Neutrophil (primary cell): ENCODE data around the gene ATP2C2.

ENCODE experiments used
- H3K27ac ChIP-seq: fragments of 200-600 bp; sonication (generic); 2 replicates; pipeline ENCODE4 v1.5.1; 2016; ENCODE audit warnings: mild to moderate bottlenecking, moderate library complexity
- H3K27me3 ChIP-seq: fragments of 200-600 bp; sonication (generic); 2 replicates; pipeline ENCODE4 v1.6.0; 2016; ENCODE audit warnings: mild to moderate bottlenecking
- H3K36me3 ChIP-seq: fragments of 200-600 bp; sonication (generic); 2 replicates; pipeline ENCODE4 v1.5.1; 2017
- H3K4me1 ChIP-seq, 2 experiments: fragments of 200-600 bp in 1 of 2; sonication (generic) in 1 of 2; 1 replicate in 1 of 2; 2 replicates in 1 of 2; pipeline versions ENCODE4 v1.5.1 to v1.6.1; 2013 to 2016; ENCODE audit warnings: low read depth in 1 of 2, low read length in 1 of 2, mild to moderate bottlenecking in 1 of 2, moderate library complexity in 1 of 2; ENCODE audit not compliant: control insufficient read depth in 1 of 2, insufficient read depth in 1 of 2
- H3K4me3 ChIP-seq, 2 experiments: fragments of 200-600 bp in 1 of 2; sonication (generic) in 1 of 2; 1 replicate in 1 of 2; 2 replicates in 1 of 2; pipeline ENCODE4 v1.5.1; 2013 to 2016; ENCODE audit warnings: low read depth in 1 of 2, low read length in 1 of 2, mild to moderate bottlenecking in 1 of 2, moderate library complexity in 1 of 2
- H3K9me3 ChIP-seq: fragments of 200-600 bp; sonication (generic); 2 replicates; pipeline ENCODE4 v1.5.1; 2016
- TF ChIP-seq, protein P1 (sequence below): fragments of 200-600 bp; sonication (generic); IDR thresholded peaks from 2 replicates; pipeline ENCODE4 v1.5.1; 2016; ENCODE audit warnings: antibody characterized with exemption

Gene ATP2C2

DNA sequence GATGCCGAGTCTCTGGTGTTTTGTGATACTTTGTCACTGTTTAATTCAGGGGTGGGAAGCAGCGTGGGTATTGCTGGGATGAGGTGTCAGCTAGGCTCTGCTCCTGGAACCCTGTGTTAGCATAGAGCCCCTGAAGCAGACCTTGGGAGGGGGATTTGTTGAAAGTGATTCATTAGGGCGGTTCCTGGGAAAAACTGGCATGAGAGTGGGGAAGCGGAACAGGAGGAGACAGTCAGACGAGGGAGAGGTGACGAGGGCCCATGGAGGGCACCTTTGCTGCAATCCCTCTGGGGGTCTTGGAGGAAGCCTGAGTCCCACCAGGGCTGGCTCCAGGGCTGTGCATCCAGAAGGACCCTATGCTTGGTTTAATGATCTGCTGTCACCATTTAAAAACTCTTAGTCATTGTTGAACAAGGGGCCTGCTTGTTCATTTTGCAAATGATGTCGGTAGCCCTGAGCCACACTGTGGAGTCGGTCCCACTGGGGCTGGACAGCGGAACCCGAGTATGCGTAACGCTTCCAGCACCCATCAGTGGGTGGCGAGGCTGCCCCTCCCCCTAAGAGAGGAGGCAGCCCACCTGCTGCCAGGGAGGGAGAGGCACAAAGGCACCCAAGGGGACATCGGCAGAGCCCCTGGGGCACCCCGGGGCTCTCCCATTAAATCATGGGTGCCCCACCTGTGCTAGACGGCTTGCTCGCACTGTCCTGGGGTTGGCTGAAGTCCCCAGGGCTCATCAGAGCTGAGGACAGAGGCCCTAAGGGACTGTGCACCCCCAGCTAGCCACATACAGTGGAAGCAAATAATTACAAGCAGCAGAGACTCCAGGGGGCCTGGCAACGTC, 38.3 kb upstream of the ATP2C2 start:
- Histone ChIP-seq H3K27me3 (no peaks in the 10 kb centered on the region), H3K4me3 (no peak overlapping the region), H3K36me3 (no peaks in the 10 kb centered on the region), H3K9me3 (no peaks in the 10 kb centered on the region), H3K27ac (no peak overlapping the region), H3K4me1 (peaks cover 0 to 3% of the 10 kb centered on the region in 2 experiments)
- TF ChIP-seq, protein P1, sequence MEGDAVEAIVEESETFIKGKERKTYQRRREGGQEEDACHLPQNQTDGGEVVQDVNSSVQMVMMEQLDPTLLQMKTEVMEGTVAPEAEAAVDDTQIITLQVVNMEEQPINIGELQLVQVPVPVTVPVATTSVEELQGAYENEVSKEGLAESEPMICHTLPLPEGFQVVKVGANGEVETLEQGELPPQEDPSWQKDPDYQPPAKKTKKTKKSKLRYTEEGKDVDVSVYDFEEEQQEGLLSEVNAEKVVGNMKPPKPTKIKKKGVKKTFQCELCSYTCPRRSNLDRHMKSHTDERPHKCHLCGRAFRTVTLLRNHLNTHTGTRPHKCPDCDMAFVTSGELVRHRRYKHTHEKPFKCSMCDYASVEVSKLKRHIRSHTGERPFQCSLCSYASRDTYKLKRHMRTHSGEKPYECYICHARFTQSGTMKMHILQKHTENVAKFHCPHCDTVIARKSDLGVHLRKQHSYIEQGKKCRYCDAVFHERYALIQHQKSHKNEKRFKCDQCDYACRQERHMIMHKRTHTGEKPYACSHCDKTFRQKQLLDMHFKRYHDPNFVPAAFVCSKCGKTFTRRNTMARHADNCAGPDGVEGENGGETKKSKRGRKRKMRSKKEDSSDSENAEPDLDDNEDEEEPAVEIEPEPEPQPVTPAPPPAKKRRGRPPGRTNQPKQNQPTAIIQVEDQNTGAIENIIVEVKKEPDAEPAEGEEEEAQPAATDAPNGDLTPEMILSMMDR, result no peak

DNA sequence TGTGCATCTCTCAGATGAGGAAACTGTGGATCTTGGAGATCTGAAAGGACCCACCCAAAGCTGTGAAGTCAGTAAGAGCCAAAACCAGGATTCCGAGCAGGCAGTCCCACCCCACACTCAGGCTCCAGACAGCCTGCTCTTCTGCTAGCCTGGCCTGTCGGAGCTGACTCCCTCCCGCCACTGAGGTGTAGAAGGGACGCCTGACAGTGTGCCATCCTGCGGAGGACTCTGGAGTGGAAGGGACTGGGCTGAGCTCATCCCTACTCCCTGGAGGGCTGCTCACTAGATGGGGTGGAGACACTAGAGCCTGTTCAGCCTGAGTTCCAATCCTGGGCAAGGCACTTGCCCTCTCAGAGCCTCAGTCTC, 37.7 kb upstream of the ATP2C2 start:
- Histone ChIP-seq H3K4me1 (peaks cover 0 to 3% of the 10 kb centered on the region in 2 experiments), H3K4me3 (no peak overlapping the region), H3K9me3 (no peaks in the 10 kb centered on the region), H3K36me3 (no peaks in the 10 kb centered on the region), H3K27ac (no peak overlapping the region), H3K27me3 (no peaks in the 10 kb centered on the region)
- TF ChIP-seq, protein P1, result no peak

DNA sequence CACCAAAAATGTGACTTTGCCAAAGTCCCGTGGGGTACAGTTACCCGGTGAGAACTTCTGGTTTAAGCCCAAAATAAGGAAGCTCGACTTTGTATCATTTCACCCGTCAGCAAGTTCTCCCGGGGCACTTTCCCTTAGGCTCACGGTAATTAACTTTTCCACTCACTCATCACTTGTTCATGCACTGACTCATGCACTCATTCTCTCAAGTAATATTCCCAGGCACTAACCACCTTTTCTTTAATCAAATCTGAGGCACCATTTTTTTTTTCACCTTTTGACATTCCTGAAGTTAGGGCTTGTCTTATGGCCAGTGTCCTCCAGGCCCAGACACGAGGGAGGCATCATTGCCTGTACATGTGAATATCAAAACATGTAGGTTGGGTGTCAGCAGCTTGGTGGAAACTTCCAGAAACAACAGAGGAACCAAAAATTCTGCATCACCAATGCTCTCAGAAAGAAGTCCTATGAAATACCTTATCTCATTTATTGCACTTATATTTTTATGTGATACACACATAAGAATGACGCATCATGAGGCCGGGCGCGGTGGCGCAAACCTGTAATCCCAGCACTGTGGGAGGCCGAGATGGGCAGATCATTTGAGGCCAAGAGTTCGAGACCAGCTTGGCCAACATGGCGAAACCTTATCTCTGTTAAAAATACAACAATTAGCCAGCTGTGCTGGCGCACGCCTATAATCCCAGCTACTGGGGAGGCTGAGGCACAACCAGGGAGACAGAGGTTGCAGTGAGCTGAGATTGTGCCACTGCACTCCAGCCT, 36.1 kb upstream of the ATP2C2 start:
- TF ChIP-seq, protein P1, result no peak
- H3K27ac ChIP-seq, result no peak overlapping the region
- no peaks in the 10 kb centered on the region for H3K9me3 ChIP-seq
- no peaks in the 10 kb centered on the region for H3K27me3 ChIP-seq
- no peak overlapping the region for H3K4me3 ChIP-seq
- peaks cover 0 to 3% of the 10 kb centered on the region in 2 experiments for H3K4me1 ChIP-seq
- no peaks in the 10 kb centered on the region for H3K36me3 ChIP-seq

GRCh38 chr16:84332975-84333684, 35.2 kb upstream of the ATP2C2 start:
- no peak overlapping the region for H3K27ac ChIP-seq
- H3K4me1 ChIP-seq, result peaks cover 0 to 3% of the 10 kb centered on the region in 2 experiments
- no peaks in the 10 kb centered on the region for H3K36me3 ChIP-seq
- H3K4me3 ChIP-seq, result no peak overlapping the region
- H3K9me3 ChIP-seq, result no peaks in the 10 kb centered on the region
- no peaks in the 10 kb centered on the region for H3K27me3 ChIP-seq
- TF ChIP-seq, protein P1, result no peak

GRCh38 chr16:84334058-84334457, 34.3 kb upstream of the ATP2C2 start:
- Histone ChIP-seq H3K27ac (no peak overlapping the region), H3K27me3 (no peaks in the 10 kb centered on the region), H3K4me1 (peaks cover 0 to 3% of the 10 kb centered on the region in 2 experiments), H3K4me3 (no peak overlapping the region), H3K9me3 (no peaks in the 10 kb centered on the region), H3K36me3 (no peaks in the 10 kb centered on the region)
- TF ChIP-seq, protein P1, result no peak
